Loucy (cell line): ENCODE measurements around the gene LRRC25.

Experiments
- H2AFZ ChIP-seq: fragments of 200-600 bp; sonication (generic); 2 replicates; pipeline ENCODE4 v1.6.0; 2016; ENCODE audit warnings: antibody characterized with exemption, mild to moderate bottlenecking, low read length, moderate library complexity
- H3F3A ChIP-seq: fragments of 200-600 bp; 2 replicates; pipeline ENCODE4 v1.6.0; 2016; ENCODE audit warnings: antibody characterized with exemption, low read depth, mild to moderate bottlenecking
- H3K27me3 ChIP-seq: fragments of 200-600 bp; sonication (generic); 2 replicates; pipeline ENCODE4 v1.6.1; 2014; ENCODE audit warnings: low read length, mild to moderate bottlenecking; ENCODE audit not compliant: insufficient read depth, poor library complexity, severe bottlenecking
- H3K36me3 ChIP-seq: fragments of 200-600 bp; sonication (generic); 2 replicates; pipeline ENCODE4 v1.6.1; 2016; ENCODE audit warnings: low read length; ENCODE audit not compliant: insufficient read depth
- H3K4me1 ChIP-seq: fragments of 200-600 bp; sonication (generic); 2 replicates; pipeline ENCODE4 v1.5.1; 2014; ENCODE audit warnings: low read length, mild to moderate bottlenecking; ENCODE audit not compliant: insufficient read depth, poor library complexity, severe bottlenecking
- H3K4me2 ChIP-seq: fragments of 200-600 bp; sonication (generic); 2 replicates; pipeline ENCODE4 v1.6.0; 2014; ENCODE audit warnings: antibody characterized with exemption, low read length, low read depth, mild to moderate bottlenecking; ENCODE audit not compliant: poor library complexity, severe bottlenecking
- H3K4me3 ChIP-seq: fragments of 200-600 bp; sonication (generic); 2 replicates; pipeline ENCODE4 v1.5.1; 2014; ENCODE audit warnings: low read length, mild to moderate bottlenecking, mixed read lengths; ENCODE audit not compliant: poor library complexity, severe bottlenecking
- H3K79me2 ChIP-seq: fragments of 200-600 bp; sonication (generic); 2 replicates; pipeline ENCODE4 v1.6.1; 2014; ENCODE audit warnings: low read length; ENCODE audit not compliant: insufficient read depth
- H3K9ac ChIP-seq: fragments of 200-600 bp; sonication (generic); 2 replicates; pipeline ENCODE4 v1.6.0; 2014; ENCODE audit warnings: mild to moderate bottlenecking, low read depth, low read length, moderate library complexity; ENCODE audit not compliant: poor library complexity, severe bottlenecking
- H3K9me2 ChIP-seq: fragments of 200-600 bp; sonication (generic); replicated peaks from 2 replicates; pipeline ENCODE4 v1.6.1; 2016; ENCODE audit warnings: low read depth, low read length, mixed read lengths
- H3K9me3 ChIP-seq: fragments of 200-600 bp; sonication (generic); 2 replicates; pipeline ENCODE4 v1.6.1; 2014; ENCODE audit warnings: mild to moderate bottlenecking, antibody characterized with exemption, low read length, low read depth; ENCODE audit not compliant: insufficient read depth
- H4K20me1 ChIP-seq: fragments of 200-600 bp; sonication (generic); 2 replicates; pipeline ENCODE4 v1.6.0; 2014; ENCODE audit warnings: antibody characterized with exemption, low read length, mild to moderate bottlenecking; ENCODE audit not compliant: insufficient read depth, poor library complexity, severe bottlenecking
- EZH2phosphoT487 ChIP-seq: fragments of 200-600 bp; IDR thresholded peaks from 2 replicates; pipeline ENCODE4 v1.6.1; 2018; ENCODE audit warnings: antibody characterized with exemption, mild to moderate bottlenecking, moderate library complexity, borderline replicate concordance
- TF ChIP-seq, protein P1 (sequence below): fragments of 200-600 bp; sonication (generic); conservative IDR thresholded peaks from 2 replicates; pipeline ENCODE4 v1.5.1; 2014; ENCODE audit warnings: mild to moderate bottlenecking, antibody characterized with exemption, low read length

Gene LRRC25

DNA sequence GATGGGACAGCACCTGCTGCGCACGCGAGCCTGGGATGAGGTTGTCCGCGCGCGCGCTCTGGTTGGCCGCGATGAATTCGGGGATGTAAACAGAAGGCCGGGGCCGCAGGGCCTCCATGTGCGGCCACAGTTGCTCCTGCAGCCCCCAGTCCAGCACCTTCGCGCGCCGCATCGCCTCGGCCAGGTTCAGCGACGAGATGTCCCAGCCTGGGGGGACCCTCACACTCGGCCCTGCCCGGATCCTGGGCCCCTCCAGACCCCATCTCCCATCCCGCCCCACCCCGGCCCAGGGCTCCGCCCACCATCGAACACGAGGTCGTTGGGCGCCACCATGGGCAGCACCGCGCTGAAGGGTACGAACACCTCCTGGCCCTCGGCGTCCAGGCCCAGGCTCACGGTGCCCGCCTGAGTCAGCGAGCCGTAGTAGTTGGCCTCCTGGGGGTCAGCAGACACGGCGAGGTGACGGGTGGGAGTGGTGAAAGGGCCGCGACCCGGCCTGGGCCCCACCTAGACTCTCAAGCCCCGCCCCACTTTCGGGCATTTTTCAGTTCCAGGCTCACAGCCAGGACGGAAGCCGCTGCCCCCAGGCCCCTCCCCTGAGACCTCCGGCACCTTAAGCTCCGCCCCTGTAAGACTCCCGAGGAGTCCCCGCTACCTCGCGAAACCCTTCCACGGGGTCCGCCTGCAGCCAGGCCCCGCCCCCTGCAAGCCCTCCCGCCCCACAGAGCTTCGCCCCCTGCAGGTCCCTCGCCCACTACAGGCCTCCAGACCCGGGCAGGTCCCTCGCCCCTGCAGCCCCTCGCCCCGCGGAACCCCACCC lies 39.5 kb upstream of the LRRC25 start:
- Histone ChIP-seq H3F3A (peaks cover 8% of the 10 kb centered on the region; the same call in 1 of the 2 replicates), H3K9me3 (no peaks in the 10 kb centered on the region), H3K4me1 (peaks cover 7% of the 10 kb centered on the region), H3K36me3 (no peaks in the 10 kb centered on the region), H3K27me3 (no peaks in the 10 kb centered on the region), H3K4me2 (peak overlapping the region; percentile 94), H3K79me2 (no peaks in the 10 kb centered on the region), H3K9me2 (no peaks in the 10 kb centered on the region), H2AFZ (peak overlapping the region; percentile 94), H4K20me1 (no peaks in the 10 kb centered on the region), H3K4me3 (peak overlapping the region; percentile 75), H3K9ac (peak overlapping the region; percentile 69)
- TF ChIP-seq EZH2phosphoT487, result no peak
- TF ChIP-seq, protein P1, sequence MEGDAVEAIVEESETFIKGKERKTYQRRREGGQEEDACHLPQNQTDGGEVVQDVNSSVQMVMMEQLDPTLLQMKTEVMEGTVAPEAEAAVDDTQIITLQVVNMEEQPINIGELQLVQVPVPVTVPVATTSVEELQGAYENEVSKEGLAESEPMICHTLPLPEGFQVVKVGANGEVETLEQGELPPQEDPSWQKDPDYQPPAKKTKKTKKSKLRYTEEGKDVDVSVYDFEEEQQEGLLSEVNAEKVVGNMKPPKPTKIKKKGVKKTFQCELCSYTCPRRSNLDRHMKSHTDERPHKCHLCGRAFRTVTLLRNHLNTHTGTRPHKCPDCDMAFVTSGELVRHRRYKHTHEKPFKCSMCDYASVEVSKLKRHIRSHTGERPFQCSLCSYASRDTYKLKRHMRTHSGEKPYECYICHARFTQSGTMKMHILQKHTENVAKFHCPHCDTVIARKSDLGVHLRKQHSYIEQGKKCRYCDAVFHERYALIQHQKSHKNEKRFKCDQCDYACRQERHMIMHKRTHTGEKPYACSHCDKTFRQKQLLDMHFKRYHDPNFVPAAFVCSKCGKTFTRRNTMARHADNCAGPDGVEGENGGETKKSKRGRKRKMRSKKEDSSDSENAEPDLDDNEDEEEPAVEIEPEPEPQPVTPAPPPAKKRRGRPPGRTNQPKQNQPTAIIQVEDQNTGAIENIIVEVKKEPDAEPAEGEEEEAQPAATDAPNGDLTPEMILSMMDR, result no peak

DNA sequence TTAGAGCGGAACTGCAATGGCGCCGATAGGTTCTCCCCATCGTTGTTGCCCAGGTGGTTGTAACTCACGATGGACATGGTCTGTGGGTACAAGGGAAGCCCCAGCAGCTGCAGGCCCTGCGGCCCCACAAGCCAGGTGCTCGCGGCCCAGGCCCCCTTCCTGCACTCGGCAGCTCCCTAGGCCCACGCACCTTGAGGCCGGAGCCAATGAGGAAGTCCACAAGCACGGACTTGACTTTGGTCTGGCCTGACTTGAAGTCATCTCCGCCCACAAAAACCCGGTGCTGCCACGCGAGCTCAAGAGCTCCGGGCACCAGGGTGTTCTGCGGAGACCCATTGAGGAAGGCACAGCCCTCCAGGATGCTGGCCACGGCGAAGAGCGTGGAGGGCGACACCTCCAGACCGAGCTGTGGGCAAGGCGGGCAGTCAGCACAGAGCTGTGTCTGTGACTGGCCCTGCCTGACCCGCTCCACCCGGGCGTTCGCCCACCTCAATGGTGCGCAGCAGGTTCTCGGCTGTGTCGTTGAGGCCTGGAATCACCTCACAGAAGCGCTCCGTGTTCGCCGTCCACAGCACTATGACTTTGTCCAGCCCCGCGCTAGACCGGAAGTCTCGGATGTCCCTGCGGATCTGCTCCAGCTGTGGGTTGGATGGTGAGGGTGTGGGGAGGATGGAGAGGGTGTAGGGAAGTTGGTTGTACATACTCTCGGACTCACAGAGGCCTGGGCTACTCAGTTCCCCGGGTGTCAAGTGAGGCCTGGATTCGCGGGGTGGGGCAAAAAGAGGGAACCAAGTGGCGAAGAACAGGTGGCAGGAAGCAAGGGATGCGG lies 38.6 kb upstream of the LRRC25 start:
- Histone ChIP-seq H2AFZ (no peak overlapping the region), H3K4me2 (peak overlapping the region; percentile 94), H3K9me2 (no peaks in the 10 kb centered on the region), H3K4me1 (peaks cover 7% of the 10 kb centered on the region), H3K9me3 (no peaks in the 10 kb centered on the region), H3K79me2 (no peaks in the 10 kb centered on the region), H3K4me3 (peak overlapping the region; percentile 75), H3K27me3 (no peaks in the 10 kb centered on the region), H3F3A (peaks cover 8% of the 10 kb centered on the region; the same call in 1 of the 2 replicates), H4K20me1 (no peaks in the 10 kb centered on the region), H3K36me3 (no peaks in the 10 kb centered on the region), H3K9ac (peak overlapping the region; percentile 69)
- TF ChIP-seq, protein P1, result no peak
- TF ChIP-seq EZH2phosphoT487, result no peak

DNA sequence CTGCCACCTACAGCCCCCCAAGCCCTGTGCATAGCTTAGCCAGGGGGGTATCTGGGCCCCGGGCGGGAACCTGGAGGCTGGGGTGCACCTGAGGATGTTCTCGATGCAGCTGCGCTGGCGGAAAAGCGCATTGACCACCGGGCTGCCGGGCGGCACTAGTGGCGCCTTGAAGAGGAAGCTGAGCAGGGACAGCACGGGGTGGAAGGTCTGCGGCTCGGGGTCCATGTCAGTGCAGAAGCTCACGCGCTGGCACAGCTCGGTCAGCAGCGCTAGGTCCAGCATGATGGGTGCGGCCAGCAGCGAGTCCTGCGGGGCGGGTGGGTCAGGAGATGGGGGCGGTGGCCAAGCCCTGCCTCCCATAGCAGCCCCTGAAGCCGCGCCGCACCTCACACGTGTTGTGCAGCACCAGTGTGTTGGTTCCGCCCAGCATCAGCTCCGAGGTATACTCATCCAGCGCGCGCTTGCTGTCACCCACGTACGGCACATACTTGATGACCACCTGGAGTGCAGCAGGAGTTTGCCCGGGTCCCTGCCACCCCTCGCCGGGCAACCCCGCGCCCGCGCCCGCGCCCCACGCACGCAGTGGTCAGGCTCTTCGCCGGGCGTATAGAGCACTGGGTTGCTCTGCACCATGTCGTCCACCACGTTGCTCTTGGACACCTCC lies 37.9 kb upstream of the LRRC25 start:
- peaks cover 8% of the 10 kb centered on the region; the same call in 1 of the 2 replicates for H3F3A ChIP-seq
- peaks cover 10% of the 10 kb centered on the region for H3K4me1 ChIP-seq
- no peak overlapping the region for H3K4me3 ChIP-seq
- no peaks in the 10 kb centered on the region for H3K27me3 ChIP-seq
- TF ChIP-seq, protein P1, result no peak
- TF ChIP-seq EZH2phosphoT487, result no peak
- no peaks in the 10 kb centered on the region for H3K9me3 ChIP-seq
- H2AFZ ChIP-seq, result no peak overlapping the region
- no peaks in the 10 kb centered on the region for H4K20me1 ChIP-seq
- no peak overlapping the region for H3K9ac ChIP-seq
- no peaks in the 10 kb centered on the region for H3K36me3 ChIP-seq
- no peak overlapping the region for H3K4me2 ChIP-seq
- H3K79me2 ChIP-seq, result peaks cover 4% of the 10 kb centered on the region; the same call in 1 of the 2 replicates
- H3K9me2 ChIP-seq, result no peaks in the 10 kb centered on the region
